ENCODE results near the gene TNPO2. TPM values are rescaled to one million over a fixed set of nuclear protein-coding genes. Genes with fewer than 3 reads are reported as not detected.
A peak's percentile ranks its signal among the peaks of the same experiment; 100 is the strongest.
"Not testable (repeated sequence)": the region's sequence is repeated elsewhere in the genome, so short reads cannot be mapped to it uniquely, and the experiment has no call there.

Gene TNPO2
- total RNA-seq, 4 donors from 2014 or later = 25.5 to 57.8 (median 43.5) TPM

DNA sequence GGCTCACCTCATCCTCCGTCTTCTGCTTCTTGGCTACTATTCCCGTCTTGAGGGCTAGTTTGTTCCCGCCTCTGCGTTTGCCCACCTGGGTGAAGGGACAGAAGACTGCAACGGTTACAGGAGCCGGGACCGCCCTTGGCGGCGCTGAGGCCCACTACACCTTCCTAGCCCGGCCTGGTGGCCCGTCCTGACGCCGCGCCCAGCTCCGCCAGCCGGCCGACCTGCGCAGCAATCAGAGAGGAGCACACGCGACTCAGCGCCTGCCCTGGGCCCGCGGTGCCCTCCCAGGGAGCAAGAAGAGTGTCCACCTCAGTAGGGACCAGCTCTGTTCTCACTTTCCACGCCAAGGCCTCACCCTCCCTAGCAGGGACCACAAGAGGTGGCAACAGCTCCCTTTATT lies 7.6 kb upstream of the TNPO2 start:
- Histone ChIP-seq H3K27me3 (no peaks in the 10 kb centered on the region), H3K36me3 (peaks cover 13 to 52% (median 25%) of the 10 kb centered on the region in 3 donors), H3K4me1 (peaks cover 21 to 48% (median 31%) of the 10 kb centered on the region in 3 donors), H3K4me3 (no peak overlapping the region), H3K27ac (no peak overlapping the region), H3K9me3 (no peaks in the 10 kb centered on the region)
- 78 to 83% methylated on average over 5 to 10 of the region's 24 CpGs for WGBS, 2 donors
- no peak for DNase-seq
- TF ChIP-seq POLR2A (IDR thresholded peaks at IDR 0.05) = no peak
- TF ChIP-seq, protein P1, sequence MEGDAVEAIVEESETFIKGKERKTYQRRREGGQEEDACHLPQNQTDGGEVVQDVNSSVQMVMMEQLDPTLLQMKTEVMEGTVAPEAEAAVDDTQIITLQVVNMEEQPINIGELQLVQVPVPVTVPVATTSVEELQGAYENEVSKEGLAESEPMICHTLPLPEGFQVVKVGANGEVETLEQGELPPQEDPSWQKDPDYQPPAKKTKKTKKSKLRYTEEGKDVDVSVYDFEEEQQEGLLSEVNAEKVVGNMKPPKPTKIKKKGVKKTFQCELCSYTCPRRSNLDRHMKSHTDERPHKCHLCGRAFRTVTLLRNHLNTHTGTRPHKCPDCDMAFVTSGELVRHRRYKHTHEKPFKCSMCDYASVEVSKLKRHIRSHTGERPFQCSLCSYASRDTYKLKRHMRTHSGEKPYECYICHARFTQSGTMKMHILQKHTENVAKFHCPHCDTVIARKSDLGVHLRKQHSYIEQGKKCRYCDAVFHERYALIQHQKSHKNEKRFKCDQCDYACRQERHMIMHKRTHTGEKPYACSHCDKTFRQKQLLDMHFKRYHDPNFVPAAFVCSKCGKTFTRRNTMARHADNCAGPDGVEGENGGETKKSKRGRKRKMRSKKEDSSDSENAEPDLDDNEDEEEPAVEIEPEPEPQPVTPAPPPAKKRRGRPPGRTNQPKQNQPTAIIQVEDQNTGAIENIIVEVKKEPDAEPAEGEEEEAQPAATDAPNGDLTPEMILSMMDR (IDR thresholded peaks at IDR 0.05) = no peak
- intact Hi-C loops (cut with DNase I) = no loop called here

DNA sequence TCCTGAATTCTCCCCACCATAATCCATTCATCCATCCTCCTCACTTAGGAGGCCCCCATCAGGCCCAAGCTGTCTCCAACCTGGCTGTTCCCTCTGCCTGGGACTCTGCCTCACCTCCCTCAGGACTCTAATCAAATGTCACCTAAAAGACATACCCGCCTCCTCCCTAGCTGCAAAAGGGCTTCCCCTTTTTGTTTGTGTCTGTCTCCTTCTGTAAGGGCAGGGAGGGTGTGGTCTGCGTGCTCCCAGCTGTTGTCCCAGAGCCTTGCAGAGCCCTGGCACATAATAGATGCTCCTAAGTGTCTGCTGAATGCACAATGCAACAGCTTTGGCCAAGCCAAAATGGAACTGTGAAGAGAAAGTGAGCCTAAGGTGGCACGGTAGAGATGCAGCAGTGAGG lies 6.3 kb upstream of the TNPO2 start:
- H3K36me3 ChIP-seq = peaks cover 13 to 52% (median 25%) of the 10 kb centered on the region in 3 donors
- no peaks in the 10 kb centered on the region for H3K27me3 ChIP-seq
- DNase-seq = no peak
- WGBS, 2 donors = 73 to 92% methylated on average over 3 of the region's 3 CpGs
- H3K27ac ChIP-seq = no peak overlapping the region
- H3K4me1 ChIP-seq = peaks cover 19 to 35% (median 28%) of the 10 kb centered on the region in 3 donors
- no peak overlapping the region for H3K4me3 ChIP-seq
- intact Hi-C loops (cut with DNase I) = no loop called here
- no peaks in the 10 kb centered on the region for H3K9me3 ChIP-seq
- TF ChIP-seq POLR2A (IDR thresholded peaks at IDR 0.05) = no peak
- TF ChIP-seq, protein P1 (IDR thresholded peaks at IDR 0.05) = no peak

DNA sequence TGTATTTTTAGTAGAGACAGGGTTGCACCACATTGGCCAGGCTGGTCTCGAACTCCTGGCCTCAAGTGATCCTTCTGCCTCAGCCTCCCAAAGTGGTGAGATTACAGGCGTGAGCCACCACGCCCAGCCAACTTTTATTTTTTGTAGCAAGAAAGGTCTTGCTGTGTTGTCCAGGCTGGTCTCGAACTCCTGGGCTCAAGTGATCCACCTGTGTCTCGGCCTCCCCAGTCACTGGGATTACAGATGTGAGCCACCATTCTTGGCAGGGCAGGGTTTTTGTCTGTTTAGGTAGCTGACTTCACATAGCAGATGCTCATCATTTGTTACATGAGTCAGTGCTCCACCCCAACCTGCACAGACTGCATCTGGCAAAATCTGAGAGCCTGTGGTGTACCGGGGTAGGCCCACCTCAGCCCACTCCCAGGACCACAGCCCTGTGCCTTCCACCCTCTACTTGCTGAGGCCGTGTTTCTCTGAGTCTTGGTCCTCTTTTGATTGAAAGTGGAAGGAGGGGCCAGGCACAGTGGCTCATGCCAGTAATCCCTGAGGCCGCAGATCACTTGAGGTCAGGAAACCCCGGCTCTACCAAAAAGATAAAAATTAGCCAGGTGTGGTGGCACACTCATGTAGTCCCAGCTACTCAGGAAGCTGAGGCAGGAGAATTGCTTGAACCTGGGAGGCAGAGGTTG lies 4.2 kb upstream of the TNPO2 start:
- Histone ChIP-seq H3K36me3 (peaks cover 13 to 52% (median 25%) of the 10 kb centered on the region in 3 donors), H3K4me3 (no peak overlapping the region), H3K27me3 (no peaks in the 10 kb centered on the region), H3K4me1 (peaks cover 22 to 38% (median 22%) of the 10 kb centered on the region in 3 donors), H3K9me3 (no peaks in the 10 kb centered on the region), H3K27ac (no peak overlapping the region)
- intact Hi-C loops (cut with DNase I) = no loop called here
- 72 to 100% methylated on average over 5 to 6 of the region's 9 CpGs for WGBS, 2 donors
- TF ChIP-seq, protein P1 (IDR thresholded peaks at IDR 0.05) = no peak
- no peak for TF ChIP-seq POLR2A (IDR thresholded peaks at IDR 0.05)
- no peak for DNase-seq

DNA sequence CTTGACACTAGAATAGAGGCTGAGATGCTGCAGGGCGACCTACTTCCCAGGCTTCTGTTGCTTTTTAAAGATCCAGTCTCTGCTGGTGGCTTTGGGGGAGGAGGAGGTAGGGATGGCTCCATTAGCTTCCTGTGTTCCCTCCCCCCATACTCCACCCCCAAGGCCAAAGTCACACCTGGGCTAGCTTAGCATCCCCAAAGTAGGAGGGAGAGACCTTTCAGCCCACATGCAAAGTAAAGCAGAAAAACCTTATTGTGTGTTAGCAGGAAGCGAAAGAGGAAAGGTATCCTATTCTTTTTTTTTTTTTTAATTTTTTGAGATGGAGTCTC lies 3.2 kb upstream of the TNPO2 start:
- no peak for DNase-seq
- WGBS, 2 donors = 71% methylated on average over 2 of the region's 2 CpGs
- Histone ChIP-seq H3K9me3 (no peaks in the 10 kb centered on the region), H3K4me3 (no peak overlapping the region), H3K4me1 (peaks cover 13 to 31% (median 19%) of the 10 kb centered on the region in 3 donors), H3K36me3 (peaks cover 13 to 47% (median 25%) of the 10 kb centered on the region in 3 donors), H3K27ac (no peak overlapping the region), H3K27me3 (no peaks in the 10 kb centered on the region)
- intact Hi-C loops (cut with DNase I) = no loop called here
- TF ChIP-seq, protein P1 (IDR thresholded peaks at IDR 0.05) = no peak
- TF ChIP-seq POLR2A (IDR thresholded peaks at IDR 0.05) = no peak

DNA sequence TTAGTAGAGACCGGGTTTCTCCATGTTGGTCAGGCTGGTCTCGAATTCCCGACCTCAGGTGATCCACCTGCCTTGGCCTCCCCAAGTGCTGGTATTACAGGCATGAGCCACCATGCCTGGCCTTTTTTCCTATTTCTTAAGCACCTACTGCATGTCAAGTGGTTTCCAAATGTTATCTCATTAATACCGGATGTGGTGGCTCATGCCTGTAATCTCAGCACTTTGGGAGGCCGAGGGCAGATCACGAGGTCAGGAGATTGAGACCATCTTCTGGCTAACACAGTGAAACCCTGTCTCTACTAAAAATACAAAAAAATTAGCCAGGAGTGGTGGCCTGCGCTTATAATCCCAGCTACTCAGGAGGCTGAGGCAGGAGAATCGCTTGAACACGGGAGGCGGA lies 1.9 kb upstream of the TNPO2 start:
- H3K36me3 ChIP-seq = peaks cover 13 to 34% (median 22%) of the 10 kb centered on the region in 3 donors
- peaks cover 8 to 35% (median 21%) of the 10 kb centered on the region in 3 donors for H3K4me1 ChIP-seq
- DNase-seq; H3K27ac ChIP-seq; H3K27me3 ChIP-seq; H3K4me3 ChIP-seq; intact Hi-C loops (cut with DNase I); H3K9me3 ChIP-seq: not testable (repeated sequence)
- 88 to 95% methylated on average over 4 to 10 of the region's 10 CpGs for WGBS, 2 donors

DNA sequence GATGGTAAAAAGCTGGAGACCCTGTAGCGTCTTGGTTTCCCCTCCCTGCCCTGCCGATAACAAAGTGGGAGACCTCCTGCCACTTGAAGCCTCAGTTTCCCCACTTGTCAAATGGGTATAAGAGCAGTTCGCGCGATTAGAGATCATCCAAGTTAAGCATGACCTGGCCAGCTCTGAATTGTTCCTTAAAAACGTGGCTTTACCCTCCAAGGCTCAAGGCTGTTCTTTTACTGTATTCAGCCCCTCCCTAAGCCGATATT lies 421 bp downstream of the TNPO2 start:
- WGBS, 2 donors = 2 to 10% methylated on average over 3 to 6 of the region's 7 CpGs
- no peak for DNase-seq
- H3K4me1 ChIP-seq = peaks cover 15 to 53% (median 22%) of the 10 kb centered on the region in 3 donors
- H3K27ac ChIP-seq = peak overlapping the region; percentile 93 to 98 (median 97)
- H3K4me3 ChIP-seq = peak overlapping the region; percentile 81 to 91 (median 86)
- intact Hi-C loops (cut with DNase I) = no loop called here
- no peaks in the 10 kb centered on the region for H3K9me3 ChIP-seq
- TF ChIP-seq, protein P1 (IDR thresholded peaks at IDR 0.05) = no peak
- no peak for TF ChIP-seq POLR2A (IDR thresholded peaks at IDR 0.05)
- H3K27me3 ChIP-seq = no peaks in the 10 kb centered on the region
- H3K36me3 ChIP-seq = peaks cover 0 to 24% (median 5%) of the 10 kb centered on the region in 3 donors

Measured in esophagus squamous epithelium (tissue), 5 donors.